ENCODE results near the gene GALNT9. TPM values are rescaled to one million over a fixed set of nuclear protein-coding genes. Genes with fewer than 3 reads are reported as not detected.

Gene GALNT9
- total RNA-seq, 4 donors from 2014 or later: 1.6 TPM; not detected in 3

DNA sequence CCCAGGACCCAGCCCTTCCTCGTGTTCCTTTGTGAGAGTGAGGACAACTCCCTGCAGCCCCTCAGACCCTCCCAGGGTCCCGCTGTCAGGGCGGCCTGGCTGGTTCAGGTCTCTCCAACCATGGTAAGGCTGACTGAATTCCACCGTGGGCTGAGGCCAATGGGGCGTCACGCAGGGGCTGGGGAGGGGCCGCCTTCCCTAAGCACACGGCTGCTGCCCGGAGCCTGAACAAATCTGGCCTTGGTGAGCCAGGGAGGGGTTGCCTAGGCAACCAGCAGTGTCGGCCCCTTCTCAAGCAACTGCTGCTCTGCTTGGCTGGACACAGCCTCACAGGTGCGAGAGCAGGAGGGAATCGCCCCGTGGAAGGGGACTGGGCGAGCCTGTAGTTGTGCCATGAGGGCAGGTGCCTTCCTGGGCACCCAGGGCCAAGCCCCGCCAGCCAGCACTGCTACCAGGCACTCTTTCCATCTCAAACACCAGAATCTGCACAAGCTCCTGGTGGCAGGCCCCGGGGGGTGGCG, 37.0 kb upstream of the GALNT9 start:
- peaks cover 0 to 19% of the 10 kb centered on the region in 2 donors for H3K27me3 ChIP-seq
- H3K9me3 ChIP-seq: peaks cover 0 to 21% (median 0%) of the 10 kb centered on the region in 4 donors
- H3K36me3 ChIP-seq: no peaks in the 10 kb centered on the region
- no peak for DNase-seq (ENCODE audit: low spot score in 2 of 2)
- WGBS, 2 donors: 30 to 51% methylated on average over 9 to 13 of the region's 17 CpGs
- TF ChIP-seq, protein P1, sequence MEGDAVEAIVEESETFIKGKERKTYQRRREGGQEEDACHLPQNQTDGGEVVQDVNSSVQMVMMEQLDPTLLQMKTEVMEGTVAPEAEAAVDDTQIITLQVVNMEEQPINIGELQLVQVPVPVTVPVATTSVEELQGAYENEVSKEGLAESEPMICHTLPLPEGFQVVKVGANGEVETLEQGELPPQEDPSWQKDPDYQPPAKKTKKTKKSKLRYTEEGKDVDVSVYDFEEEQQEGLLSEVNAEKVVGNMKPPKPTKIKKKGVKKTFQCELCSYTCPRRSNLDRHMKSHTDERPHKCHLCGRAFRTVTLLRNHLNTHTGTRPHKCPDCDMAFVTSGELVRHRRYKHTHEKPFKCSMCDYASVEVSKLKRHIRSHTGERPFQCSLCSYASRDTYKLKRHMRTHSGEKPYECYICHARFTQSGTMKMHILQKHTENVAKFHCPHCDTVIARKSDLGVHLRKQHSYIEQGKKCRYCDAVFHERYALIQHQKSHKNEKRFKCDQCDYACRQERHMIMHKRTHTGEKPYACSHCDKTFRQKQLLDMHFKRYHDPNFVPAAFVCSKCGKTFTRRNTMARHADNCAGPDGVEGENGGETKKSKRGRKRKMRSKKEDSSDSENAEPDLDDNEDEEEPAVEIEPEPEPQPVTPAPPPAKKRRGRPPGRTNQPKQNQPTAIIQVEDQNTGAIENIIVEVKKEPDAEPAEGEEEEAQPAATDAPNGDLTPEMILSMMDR (IDR thresholded peaks at IDR 0.05): no peak
- TF ChIP-seq EP300 (IDR thresholded peaks at IDR 0.05) (no peak), POLR2A (IDR thresholded peaks at IDR 0.05) (no peak)
- H3K4me3 ChIP-seq: no peak overlapping the region
- peaks cover 0 to 5% (median 0%) of the 10 kb centered on the region in 4 donors for H3K4me1 ChIP-seq
- H3K27ac ChIP-seq: no peak overlapping the region

DNA sequence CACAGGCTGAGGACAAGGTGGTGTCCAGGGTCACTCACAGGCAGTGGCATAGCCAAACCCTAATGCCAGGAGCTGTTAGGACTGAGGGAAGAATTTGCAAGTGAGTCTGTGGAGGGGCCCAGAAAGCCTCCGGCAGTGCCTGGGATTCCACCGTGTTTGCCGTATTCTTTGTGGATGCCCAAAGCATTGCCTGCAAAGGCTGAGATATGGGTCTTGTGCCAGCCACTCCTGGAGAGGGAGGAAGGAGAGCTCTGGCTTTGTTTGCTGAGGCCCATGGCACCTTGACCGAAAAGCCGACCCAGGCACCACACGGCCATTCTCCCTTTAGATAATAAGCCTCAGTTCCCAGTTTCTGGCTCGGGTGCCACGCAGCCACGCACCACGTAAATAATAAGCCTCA, 35.8 kb upstream of the GALNT9 start:
- H3K4me3 ChIP-seq: no peak overlapping the region
- WGBS, 2 donors: 90 to 93% methylated on average over 10 of the region's 10 CpGs
- DNase-seq (ENCODE audit: low spot score in 2 of 2): no peak
- H3K9me3 ChIP-seq: peaks cover 0 to 11% (median 0%) of the 10 kb centered on the region in 4 donors
- no peak overlapping the region for H3K27ac ChIP-seq
- peaks cover 0 to 5% (median 0%) of the 10 kb centered on the region in 4 donors for H3K4me1 ChIP-seq
- peaks cover 0 to 12% of the 10 kb centered on the region in 2 donors for H3K27me3 ChIP-seq
- TF ChIP-seq EP300 (IDR thresholded peaks at IDR 0.05): no peak
- TF ChIP-seq, protein P1 (IDR thresholded peaks at IDR 0.05): no peak
- no peak for TF ChIP-seq POLR2A (IDR thresholded peaks at IDR 0.05)
- H3K36me3 ChIP-seq: no peaks in the 10 kb centered on the region

DNA sequence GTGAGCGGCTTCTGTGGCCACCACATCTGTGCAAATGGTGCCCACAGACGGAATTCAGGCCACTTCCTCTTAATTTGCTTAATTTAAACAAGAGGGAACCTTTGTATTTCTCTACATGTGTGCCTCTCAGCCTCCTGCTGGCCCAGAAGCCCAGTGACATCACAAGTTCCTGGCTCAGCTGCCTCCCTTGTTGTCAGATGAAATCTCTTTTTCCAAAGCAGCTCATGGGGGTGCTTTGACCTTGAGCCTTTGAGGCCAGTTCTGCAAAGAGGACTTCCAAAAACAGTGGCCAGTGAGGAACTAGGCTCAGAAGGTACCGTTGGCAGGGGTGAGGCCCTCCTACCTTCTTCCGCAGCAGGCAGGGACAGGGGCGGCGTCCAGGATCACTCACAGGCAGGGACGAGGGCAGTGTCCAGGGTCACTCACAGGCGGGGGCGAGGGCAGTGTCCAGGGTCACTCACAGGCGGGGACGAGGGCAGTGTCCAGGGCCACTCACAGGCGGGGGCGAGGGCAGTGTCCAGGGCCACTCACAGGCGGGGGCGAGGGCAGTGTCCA, 35.0 kb upstream of the GALNT9 start:
- no peak for DNase-seq (ENCODE audit: low spot score in 2 of 2)
- no peak for TF ChIP-seq EP300 (IDR thresholded peaks at IDR 0.05)
- no peak for TF ChIP-seq POLR2A (IDR thresholded peaks at IDR 0.05)
- TF ChIP-seq, protein P1 (IDR thresholded peaks at IDR 0.05): no peak
- Histone ChIP-seq H3K9me3 (peaks cover 0 to 11% (median 0%) of the 10 kb centered on the region in 4 donors), H3K4me1 (peaks cover 0 to 5% (median 0%) of the 10 kb centered on the region in 4 donors), H3K27ac (no peak overlapping the region), H3K4me3 (no peak overlapping the region), H3K36me3 (no peaks in the 10 kb centered on the region), H3K27me3 (peaks cover 0 to 12% of the 10 kb centered on the region in 2 donors)
- WGBS, 2 donors: 63 to 74% methylated on average over 8 to 11 of the region's 15 CpGs

- TF ChIP-seq EP300 (IDR thresholded peaks at IDR 0.05) (no peak), POLR2A (IDR thresholded peaks at IDR 0.05) (no peak)
- TF ChIP-seq, protein P1 (IDR thresholded peaks at IDR 0.05): no peak
- H3K36me3 ChIP-seq: no peaks in the 10 kb centered on the region
- peaks cover 0 to 5% (median 0%) of the 10 kb centered on the region in 4 donors for H3K4me1 ChIP-seq
- H3K27me3 ChIP-seq: peaks cover 0 to 12% of the 10 kb centered on the region in 2 donors
- WGBS, 2 donors: 80 to 81% methylated on average over 21 to 22 of the region's 22 CpGs
- H3K4me3 ChIP-seq: no peak overlapping the region
- peaks cover 0 to 11% (median 0%) of the 10 kb centered on the region in 4 donors for H3K9me3 ChIP-seq
- DNase-seq (ENCODE audit: low spot score in 2 of 2): no peak
- H3K27ac ChIP-seq: no peak overlapping the region
Observed at GRCh38 chr12:132363661-132364347, 34.4 kb upstream of the GALNT9 start.

All from tibial nerve (tissue), 4 donors.